Transverse colon (tissue), 4 donors: ENCODE data around the gene OXSR1. TPM values are rescaled to one million over a fixed set of nuclear protein-coding genes. Genes with fewer than 3 reads are reported as not detected.

ENCODE experiments used
- DNase-seq: peaks from one replicate; pipeline ENCODE4 v3.0.0-alpha.2; 2019
- H3K27ac ChIP-seq, 4 donors: fragments of 200-600 bp; sonication (generic); 2 replicates each; pipeline ENCODE4 v1.5.1; 2016 to 2018; ENCODE audit warnings: inconsistent platforms in 4 of 4
- H3K27me3 ChIP-seq: fragments of 200-600 bp; sonication (generic); 2 replicates; pipeline ENCODE4 v1.5.1; 2017; ENCODE audit warnings: inconsistent platforms
- H3K36me3 ChIP-seq, 4 donors: fragments of 200-600 bp; sonication (generic); 2 replicates each; pipeline ENCODE4 v1.5.1; 2017 to 2019; ENCODE audit warnings: inconsistent platforms in 4 of 4
- H3K4me1 ChIP-seq, 4 donors: fragments of 200-600 bp; sonication (generic); 2 replicates each; pipeline ENCODE4 v1.5.1; 2017 to 2020; ENCODE audit warnings: inconsistent platforms in 4 of 4
- H3K4me3 ChIP-seq, 4 donors: fragments of 200-600 bp; sonication (generic); 1 replicate in 1 of 4; 2 replicates in 3 of 4; pipeline versions ENCODE4 v1.5.1 to v1.6.1; 2017 to 2019; ENCODE audit warnings: inconsistent platforms in 4 of 4
- H3K9me3 ChIP-seq, 2 donors: fragments of 200-600 bp; sonication (generic); 2 replicates each; pipeline ENCODE4 v1.5.1; 2017 to 2019; ENCODE audit warnings: inconsistent platforms in 2 of 2
- EP300 ChIP-seq: sonication (generic); formaldehyde crosslinking; IDR thresholded peaks from one replicate; pipeline ENCODE4 v1.6.1; 2017; ENCODE audit warnings: antibody characterized with exemption, low read depth
- POLR2A ChIP-seq: fragments of 450-650 bp; IDR thresholded peaks from one replicate; pipeline ENCODE4 v1.6.1; 2016; ENCODE audit warnings: antibody characterized with exemption, mild to moderate bottlenecking, moderate library complexity
- POLR2AphosphoS5 ChIP-seq, 3 donors: sonication (generic); formaldehyde crosslinking; IDR thresholded peaks; one replicate each; pipeline ENCODE4 v1.6.1; 2016; ENCODE audit warnings: antibody characterized with exemption in 3 of 3
- whole genome bisulfite sequencing, 2 donors: methylation state at CpG; one replicate each; pipeline ENCODE4 v1.1.5; 2018; ENCODE audit warnings: low coverage in 1 of 2; 5-methylcytosine and 5-hydroxymethylcytosine counted together
- in situ Hi-C, 4 donors: fragments of 200-750 bp; cut with MboI; loops; one replicate each; pipeline versions ENCODE4 v1.15.0 to v1.15.1; 2017; ENCODE audit warnings: low sequenced_read_pairs in 3 of 4, low pct_ligation_motif_present in 1 of 4, low pct_unique_long_range_greater_than_20kb in 1 of 4
- intact Hi-C: fragments of 100-400 bp; cut with DNase I; formaldehyde crosslinking; loops from one replicate; pipeline ENCODE4 v1.15.1; 2023; ENCODE audit warnings: low total_unique reads
- total RNA-seq, 4 donors: library from RNA; depleted of rRNA; stranded (reverse); fragments of >200 nt; gene quantifications; one replicate each; pipeline ENCODE4 v1.1.0, GENCODE V29; 2016
- TF ChIP-seq, protein P1 (sequence below), 5 experiments: fragments of 200-600 bp in 3 of 5; fragments of 450-650 bp in 2 of 5; sonication (generic) in 3 of 5; IDR thresholded peaks; 1 replicate in 2 of 5; 2 replicates in 3 of 5; pipeline ENCODE4 v1.5.1; 2016 to 2017; ENCODE audit warnings: antibody characterized with exemption in 5 of 5, inconsistent platforms in 3 of 5, mild to moderate bottlenecking in 2 of 5, moderate library complexity in 1 of 5

OXSR1 gene
- total RNA-seq, 4 donors from 2014 or later = 35.9 to 47.9 (median 43.5) TPM

DNA sequence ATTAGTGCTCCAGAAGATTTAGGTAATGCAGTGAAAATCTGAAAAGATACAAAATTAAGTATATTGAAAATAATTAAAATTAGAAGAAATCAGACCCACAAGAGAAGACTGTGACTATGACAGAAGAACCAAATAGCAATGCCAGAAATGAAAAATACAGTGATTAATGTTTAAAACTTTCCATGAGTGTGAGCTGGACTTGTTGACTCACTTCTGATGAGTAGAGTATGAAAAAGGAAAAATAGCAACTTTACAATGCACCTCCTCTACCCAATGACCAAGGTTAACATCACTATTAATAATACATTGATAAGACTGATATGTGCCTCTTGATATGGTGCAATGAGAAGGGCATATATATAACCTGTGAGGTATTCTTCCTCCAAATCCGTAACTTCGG, 60.9 kb downstream of the OXSR1 start:
- in situ Hi-C loops = no loop called here
- TF ChIP-seq EP300 (no peak), POLR2AphosphoS5 (IDR thresholded peaks at IDR 0.05) (no peak), POLR2A (no peak)
- TF ChIP-seq, protein P1, sequence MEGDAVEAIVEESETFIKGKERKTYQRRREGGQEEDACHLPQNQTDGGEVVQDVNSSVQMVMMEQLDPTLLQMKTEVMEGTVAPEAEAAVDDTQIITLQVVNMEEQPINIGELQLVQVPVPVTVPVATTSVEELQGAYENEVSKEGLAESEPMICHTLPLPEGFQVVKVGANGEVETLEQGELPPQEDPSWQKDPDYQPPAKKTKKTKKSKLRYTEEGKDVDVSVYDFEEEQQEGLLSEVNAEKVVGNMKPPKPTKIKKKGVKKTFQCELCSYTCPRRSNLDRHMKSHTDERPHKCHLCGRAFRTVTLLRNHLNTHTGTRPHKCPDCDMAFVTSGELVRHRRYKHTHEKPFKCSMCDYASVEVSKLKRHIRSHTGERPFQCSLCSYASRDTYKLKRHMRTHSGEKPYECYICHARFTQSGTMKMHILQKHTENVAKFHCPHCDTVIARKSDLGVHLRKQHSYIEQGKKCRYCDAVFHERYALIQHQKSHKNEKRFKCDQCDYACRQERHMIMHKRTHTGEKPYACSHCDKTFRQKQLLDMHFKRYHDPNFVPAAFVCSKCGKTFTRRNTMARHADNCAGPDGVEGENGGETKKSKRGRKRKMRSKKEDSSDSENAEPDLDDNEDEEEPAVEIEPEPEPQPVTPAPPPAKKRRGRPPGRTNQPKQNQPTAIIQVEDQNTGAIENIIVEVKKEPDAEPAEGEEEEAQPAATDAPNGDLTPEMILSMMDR (IDR thresholded peaks at IDR 0.05) = no peak
- intact Hi-C loops = no loop called here
- no peaks in the 10 kb centered on the region for H3K4me1 ChIP-seq
- DNase-seq = no peak
- no peak overlapping the region for H3K4me3 ChIP-seq
- no peaks in the 10 kb centered on the region for H3K9me3 ChIP-seq
- no peak overlapping the region for H3K27ac ChIP-seq
- H3K27me3 ChIP-seq = no peaks in the 10 kb centered on the region
- 94 to 96% methylated on average over 2 of the region's 2 CpGs for WGBS, 2 donors
- H3K36me3 ChIP-seq = peaks cover 0 to 48% (median 22%) of the 10 kb centered on the region in 4 donors

GRCh38 chr3:38227989-38228388, 62.7 kb downstream of the OXSR1 start:
- H3K4me3 ChIP-seq = no peak overlapping the region
- no peak for DNase-seq
- intact Hi-C loops (no loop called here), in situ Hi-C loops (no loop called here)
- no peaks in the 10 kb centered on the region for H3K4me1 ChIP-seq
- no peaks in the 10 kb centered on the region for H3K9me3 ChIP-seq
- no peak overlapping the region for H3K27ac ChIP-seq
- H3K36me3 ChIP-seq = peaks cover 0 to 48% (median 22%) of the 10 kb centered on the region in 4 donors
- no peaks in the 10 kb centered on the region for H3K27me3 ChIP-seq
- WGBS, 2 donors = 77 to 88% methylated on average over 2 of the region's 2 CpGs
- TF ChIP-seq POLR2AphosphoS5 (IDR thresholded peaks at IDR 0.05) (no peak), POLR2A (no peak), EP300 (no peak)
- TF ChIP-seq, protein P1 (IDR thresholded peaks at IDR 0.05) = no peak

DNA sequence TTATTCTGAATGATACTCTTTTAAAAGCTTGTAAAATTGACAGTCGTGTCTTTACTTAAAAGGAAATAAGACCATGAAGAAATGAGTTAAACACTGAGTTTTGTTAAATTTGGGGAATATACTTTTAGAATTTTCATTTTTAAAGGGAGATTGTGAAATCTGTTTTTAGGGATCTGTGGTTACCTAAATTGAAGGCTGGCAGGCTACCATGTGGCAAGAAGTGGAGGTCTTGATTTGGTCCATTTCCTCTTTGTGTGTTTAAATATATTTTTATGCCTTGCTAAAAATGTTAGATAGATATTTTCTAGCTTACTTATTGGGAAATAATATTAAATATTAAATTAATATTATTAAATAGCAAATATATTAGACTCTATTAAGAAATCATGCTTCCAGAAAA, 63.7 kb downstream of the OXSR1 start:
- H3K4me1 ChIP-seq = no peaks in the 10 kb centered on the region
- no peak for DNase-seq
- 92 to 100% methylated on average over 1 of the region's 1 CpG for WGBS, 2 donors
- intact Hi-C loops (no loop called here), in situ Hi-C loops (no loop called here)
- H3K4me3 ChIP-seq = no peak overlapping the region
- H3K27me3 ChIP-seq = no peaks in the 10 kb centered on the region
- no peak overlapping the region for H3K27ac ChIP-seq
- H3K9me3 ChIP-seq = no peaks in the 10 kb centered on the region
- TF ChIP-seq POLR2A (no peak), POLR2AphosphoS5 (IDR thresholded peaks at IDR 0.05) (no peak), EP300 (no peak)
- TF ChIP-seq, protein P1 (IDR thresholded peaks at IDR 0.05) = no peak
- peaks cover 0 to 39% (median 19%) of the 10 kb centered on the region in 4 donors for H3K36me3 ChIP-seq

DNA sequence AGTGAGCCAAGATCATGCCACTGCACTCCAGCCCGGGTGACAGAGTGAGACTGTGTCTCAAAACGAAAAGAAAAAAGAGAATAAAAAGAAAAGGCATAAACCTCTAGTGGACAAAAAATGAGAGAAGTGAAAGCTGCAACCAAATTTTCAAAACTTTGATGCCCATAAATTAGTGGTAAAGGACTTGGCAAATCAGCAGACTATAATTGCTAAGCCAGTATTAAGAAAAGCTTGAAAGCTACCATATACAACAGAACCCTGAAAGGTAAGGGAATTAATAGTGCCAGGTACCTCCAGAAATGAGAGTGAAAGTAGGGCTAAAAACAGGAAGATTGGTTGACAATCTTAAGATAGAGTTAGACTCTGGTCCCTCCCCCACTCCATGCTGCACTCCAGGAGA, 67.4 kb downstream of the OXSR1 start:
- intact Hi-C loops = no loop called here
- no peak for DNase-seq
- no peak for TF ChIP-seq EP300
- TF ChIP-seq, protein P1 (IDR thresholded peaks at IDR 0.05) = no peak
- TF ChIP-seq POLR2A = no peak
- TF ChIP-seq POLR2AphosphoS5 (IDR thresholded peaks at IDR 0.05) = no peak
- no peak overlapping the region for H3K4me3 ChIP-seq
- peaks cover 0 to 42% (median 7%) of the 10 kb centered on the region in 4 donors for H3K36me3 ChIP-seq
- H3K4me1 ChIP-seq = no peaks in the 10 kb centered on the region
- in situ Hi-C loops = no loop called here
- H3K27me3 ChIP-seq = no peaks in the 10 kb centered on the region
- no peak overlapping the region for H3K27ac ChIP-seq
- no peaks in the 10 kb centered on the region for H3K9me3 ChIP-seq
- 89 to 91% methylated on average over 2 of the region's 2 CpGs for WGBS, 2 donors
